Measurements from ENCODE around the gene RFC1.

DNA sequence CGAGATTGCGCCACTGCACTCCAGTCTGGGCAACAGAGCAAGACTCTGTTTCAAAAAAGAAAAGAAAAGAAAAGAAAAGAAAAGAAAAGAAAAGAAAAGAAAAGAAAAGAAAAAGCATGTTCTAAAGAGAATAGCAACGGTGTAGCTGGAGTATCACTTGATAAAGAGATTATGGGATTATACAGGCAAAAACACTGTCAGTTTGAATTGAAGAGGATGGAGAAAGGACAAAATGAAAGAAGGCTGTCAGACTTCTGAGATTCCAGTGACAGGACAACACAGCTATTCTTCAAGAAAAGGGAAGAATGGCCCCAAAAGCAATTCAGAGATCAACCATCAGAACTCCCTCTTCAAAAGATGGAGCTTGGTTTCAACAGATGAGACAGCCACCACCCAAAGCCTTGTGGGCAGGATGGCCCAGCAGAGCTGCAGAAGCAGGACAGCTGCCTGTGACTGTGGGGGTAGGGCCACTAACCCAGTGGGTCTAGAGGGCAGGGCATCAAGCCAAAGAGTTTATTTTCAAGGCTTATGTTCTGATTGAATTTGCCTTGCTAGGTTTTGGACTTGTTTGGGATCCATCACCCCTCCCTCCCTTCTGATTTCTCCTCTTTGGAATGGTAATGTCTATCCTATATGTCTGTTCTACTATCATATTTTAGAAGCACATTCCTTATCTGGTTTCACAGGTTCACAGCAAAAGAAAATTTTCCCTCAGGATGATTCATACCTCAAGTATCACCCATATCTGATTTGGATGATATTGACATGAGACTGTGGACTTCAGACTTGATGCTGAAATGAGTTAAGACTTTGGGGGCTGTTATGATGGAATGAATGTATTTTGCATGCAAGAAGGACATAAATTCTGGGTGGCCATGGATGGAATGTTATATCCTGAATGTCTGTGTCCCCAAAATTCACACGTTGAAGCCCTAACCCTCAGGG is 17.5 kb downstream of the RFC1 start:
- TF ChIP-seq POLR2A (IDR thresholded peaks at IDR 0.05) (no peak), EP300 (IDR thresholded peaks at IDR 0.05; ENCODE audit: low read depth) (no peak)
